ENCODE results near the gene HACL1.
"Not testable (repeated sequence)": the region's sequence is repeated elsewhere in the genome, so short reads cannot be mapped to it uniquely, and the experiment has no call there.

DNA sequence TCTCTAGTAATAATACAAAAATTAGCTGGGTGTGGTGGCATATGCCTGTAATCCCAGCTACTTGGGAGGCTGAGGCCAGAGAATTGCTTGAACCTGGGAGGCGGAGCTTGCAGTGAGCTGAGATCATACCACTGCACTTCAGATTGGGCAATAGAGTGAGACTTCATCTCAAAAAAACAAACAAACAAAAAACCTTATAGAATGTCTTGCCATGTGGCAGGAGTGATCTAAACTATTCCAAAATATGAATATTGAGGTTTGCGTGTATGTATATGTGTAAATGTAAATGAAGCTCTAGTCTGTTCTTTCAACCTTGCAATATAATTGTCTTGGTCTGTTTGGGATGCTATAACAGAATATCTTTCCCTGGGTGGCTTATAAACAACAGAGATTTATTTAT lies 68.8 kb downstream of the HACL1 start:
- TF ChIP-seq, protein P1, sequence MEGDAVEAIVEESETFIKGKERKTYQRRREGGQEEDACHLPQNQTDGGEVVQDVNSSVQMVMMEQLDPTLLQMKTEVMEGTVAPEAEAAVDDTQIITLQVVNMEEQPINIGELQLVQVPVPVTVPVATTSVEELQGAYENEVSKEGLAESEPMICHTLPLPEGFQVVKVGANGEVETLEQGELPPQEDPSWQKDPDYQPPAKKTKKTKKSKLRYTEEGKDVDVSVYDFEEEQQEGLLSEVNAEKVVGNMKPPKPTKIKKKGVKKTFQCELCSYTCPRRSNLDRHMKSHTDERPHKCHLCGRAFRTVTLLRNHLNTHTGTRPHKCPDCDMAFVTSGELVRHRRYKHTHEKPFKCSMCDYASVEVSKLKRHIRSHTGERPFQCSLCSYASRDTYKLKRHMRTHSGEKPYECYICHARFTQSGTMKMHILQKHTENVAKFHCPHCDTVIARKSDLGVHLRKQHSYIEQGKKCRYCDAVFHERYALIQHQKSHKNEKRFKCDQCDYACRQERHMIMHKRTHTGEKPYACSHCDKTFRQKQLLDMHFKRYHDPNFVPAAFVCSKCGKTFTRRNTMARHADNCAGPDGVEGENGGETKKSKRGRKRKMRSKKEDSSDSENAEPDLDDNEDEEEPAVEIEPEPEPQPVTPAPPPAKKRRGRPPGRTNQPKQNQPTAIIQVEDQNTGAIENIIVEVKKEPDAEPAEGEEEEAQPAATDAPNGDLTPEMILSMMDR (conservative IDR thresholded peaks at IDR 0.05; ENCODE audit: low read depth, low read length), result not testable (repeated sequence)
- not testable (repeated sequence) for TF ChIP-seq EZH2 (IDR thresholded peaks at IDR 0.05; ENCODE audit: low read length, unreplicated experiment); EZH2phosphoT487 (IDR thresholded peaks at IDR 0.05; ENCODE audit: borderline replicate concordance, low read length)
